ENCODE measurements around the gene HBEGF. TPM values are rescaled to one million over a fixed set of nuclear protein-coding genes. Genes with fewer than 3 reads are reported as not detected.
A peak's percentile ranks its signal among the peaks of the same experiment; 100 is the strongest.
"Not testable (repeated sequence)": the region's sequence is repeated elsewhere in the genome, so short reads cannot be mapped to it uniquely, and the experiment has no call there.

HBEGF gene
- total and polyA plus RNA-seq, 2 experiments from 2014 or later = 3.7 to 4.9 TPM

GRCh38 chr5:140345919-140346347 lies 470 bp downstream of the HBEGF start:
- Histone ChIP-seq H3K4me1 (ENCODE audit: low read depth) (peaks cover 4% of the 10 kb centered on the region), H3K27ac (peak overlapping the region; percentile 19), H3K36me3 (no peaks in the 10 kb centered on the region), H3K4me3 (peak overlapping the region; percentile 48), H3K27me3 (peaks cover 10% of the 10 kb centered on the region), H3K9me3 (ENCODE audit: low read depth) (no peaks in the 10 kb centered on the region)
- peak; percentile 36 for TF ChIP-seq CTCF (IDR thresholded peaks at IDR 0.05; ENCODE audit: low read depth, low read length)
- DNase-seq (ENCODE audit: low read depth in 1 of 2, low spot score in 1 of 2) = peak; percentile 73 to 74

- Histone ChIP-seq H3K36me3 (no peaks in the 10 kb centered on the region), H3K4me1 (ENCODE audit: low read depth) (peaks cover 4% of the 10 kb centered on the region), H3K27ac (no peak overlapping the region), H3K4me3 (peak overlapping the region; percentile 48), H3K27me3 (peaks cover 10% of the 10 kb centered on the region), H3K9me3 (ENCODE audit: low read depth) (no peaks in the 10 kb centered on the region)
- no peak for DNase-seq (ENCODE audit: low read depth in 1 of 2, low spot score in 1 of 2)
- no peak for TF ChIP-seq CTCF (IDR thresholded peaks at IDR 0.05; ENCODE audit: low read depth, low read length)
These were observed 1.6 kb downstream of the HBEGF start for GRCh38 chr5:140344683-140345423.

GRCh38 chr5:140343849-140344248 lies 2.6 kb downstream of the HBEGF start:
- not testable (repeated sequence) for DNase-seq (ENCODE audit: low read depth in 1 of 2, low spot score in 1 of 2); H3K9me3 ChIP-seq (ENCODE audit: low read depth); H3K36me3 ChIP-seq; H3K27me3 ChIP-seq; H3K4me3 ChIP-seq; H3K27ac ChIP-seq; H3K4me1 ChIP-seq (ENCODE audit: low read depth)

- Histone ChIP-seq H3K27ac (no peak overlapping the region), H3K27me3 (peaks cover 10% of the 10 kb centered on the region), H3K36me3 (no peaks in the 10 kb centered on the region), H3K9me3 (ENCODE audit: low read depth) (no peaks in the 10 kb centered on the region), H3K4me1 (ENCODE audit: low read depth) (peaks cover 4% of the 10 kb centered on the region), H3K4me3 (no peak overlapping the region)
- no peak for DNase-seq (ENCODE audit: low read depth in 1 of 2, low spot score in 1 of 2)
- no peak for TF ChIP-seq CTCF (IDR thresholded peaks at IDR 0.05; ENCODE audit: low read depth, low read length)
These were observed 3.5 kb downstream of the HBEGF start for GRCh38 chr5:140342896-140343295.

GRCh38 chr5:140342287-140342686 lies 4.1 kb downstream of the HBEGF start:
- H3K9me3 ChIP-seq (ENCODE audit: low read depth) = no peaks in the 10 kb centered on the region
- peaks cover 10% of the 10 kb centered on the region for H3K27me3 ChIP-seq
- H3K27ac ChIP-seq = no peak overlapping the region
- H3K4me3 ChIP-seq = no peak overlapping the region
- DNase-seq (ENCODE audit: low read depth in 1 of 2, low spot score in 1 of 2) = peak in 1 of 2 donors; percentile 42
- peaks cover 4% of the 10 kb centered on the region for H3K4me1 ChIP-seq (ENCODE audit: low read depth)
- H3K36me3 ChIP-seq = no peaks in the 10 kb centered on the region
- no peak for TF ChIP-seq CTCF (IDR thresholded peaks at IDR 0.05; ENCODE audit: low read depth, low read length)

- Histone ChIP-seq H3K4me3 (no peak overlapping the region), H3K4me1 (ENCODE audit: low read depth) (peaks cover 4% of the 10 kb centered on the region), H3K27ac (no peak overlapping the region), H3K27me3 (peaks cover 10% of the 10 kb centered on the region), H3K36me3 (no peaks in the 10 kb centered on the region), H3K9me3 (ENCODE audit: low read depth) (no peaks in the 10 kb centered on the region)
- no peak for DNase-seq (ENCODE audit: low read depth in 1 of 2, low spot score in 1 of 2)
- TF ChIP-seq CTCF (IDR thresholded peaks at IDR 0.05; ENCODE audit: low read depth, low read length) = no peak
These were observed 4.8 kb downstream of the HBEGF start for GRCh38 chr5:140341591-140341990.
